ENCODE measurements around the gene HOXC13. TPM values are rescaled to one million over a fixed set of nuclear protein-coding genes. Genes with fewer than 3 reads are reported as not detected.

Gene HOXC13
- total RNA-seq, 2 donors from 2014 or later: not detected

DNA sequence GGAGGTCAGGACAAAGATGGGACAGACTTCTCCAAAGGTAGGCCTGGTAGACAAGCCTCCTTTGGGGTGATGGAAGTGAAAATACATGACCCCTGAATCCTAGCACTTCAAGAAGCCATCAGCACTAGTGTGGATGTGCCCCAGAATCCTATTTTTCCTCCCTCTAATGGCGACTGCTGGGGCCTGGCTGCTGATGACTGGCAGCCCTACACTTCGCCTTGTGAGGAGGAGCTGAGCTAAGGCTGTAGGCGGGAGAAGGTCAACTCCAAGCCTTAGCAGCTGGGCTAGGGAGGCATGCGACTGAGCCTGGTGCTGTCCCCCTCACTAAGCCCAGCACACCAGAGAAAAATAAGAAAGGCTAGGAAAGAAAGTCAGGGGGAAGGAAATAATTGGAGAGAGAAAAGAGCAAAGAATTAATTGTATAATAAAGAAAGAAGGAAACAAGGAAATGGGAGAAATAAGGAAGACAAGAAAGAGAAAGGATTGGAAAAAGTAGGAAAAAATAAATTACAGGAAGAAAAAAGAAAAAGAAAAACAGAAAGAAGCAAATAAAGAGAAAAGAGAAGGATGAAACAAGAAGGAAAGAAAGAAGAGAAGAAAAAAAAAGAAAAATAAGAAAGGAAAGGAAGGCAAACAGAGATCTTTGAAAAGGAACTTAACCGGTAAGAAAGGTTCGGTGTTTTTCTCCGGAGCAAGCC, 41.6 kb downstream of the HOXC13 start:
- DNase-seq: no peak
- H3K4me3 Mint-ChIP-seq: no peak overlapping the region
- H3K4me1 Mint-ChIP-seq (ENCODE audit: low read depth): peaks cover 32% of the 10 kb centered on the region
- peak overlapping the region; percentile 54 for H3K27ac Mint-ChIP-seq
- H3K27me3 Mint-ChIP-seq (ENCODE audit: low read depth): peaks cover 97% of the 10 kb centered on the region
- H3K36me3 Mint-ChIP-seq (ENCODE audit: insufficient read depth in 2 of 2): no peaks in the 10 kb centered on the region
- H3K9me3 Mint-ChIP-seq: no peaks in the 10 kb centered on the region
- ATAC-seq (replicated peaks in 1 of 2): no peak

DNA sequence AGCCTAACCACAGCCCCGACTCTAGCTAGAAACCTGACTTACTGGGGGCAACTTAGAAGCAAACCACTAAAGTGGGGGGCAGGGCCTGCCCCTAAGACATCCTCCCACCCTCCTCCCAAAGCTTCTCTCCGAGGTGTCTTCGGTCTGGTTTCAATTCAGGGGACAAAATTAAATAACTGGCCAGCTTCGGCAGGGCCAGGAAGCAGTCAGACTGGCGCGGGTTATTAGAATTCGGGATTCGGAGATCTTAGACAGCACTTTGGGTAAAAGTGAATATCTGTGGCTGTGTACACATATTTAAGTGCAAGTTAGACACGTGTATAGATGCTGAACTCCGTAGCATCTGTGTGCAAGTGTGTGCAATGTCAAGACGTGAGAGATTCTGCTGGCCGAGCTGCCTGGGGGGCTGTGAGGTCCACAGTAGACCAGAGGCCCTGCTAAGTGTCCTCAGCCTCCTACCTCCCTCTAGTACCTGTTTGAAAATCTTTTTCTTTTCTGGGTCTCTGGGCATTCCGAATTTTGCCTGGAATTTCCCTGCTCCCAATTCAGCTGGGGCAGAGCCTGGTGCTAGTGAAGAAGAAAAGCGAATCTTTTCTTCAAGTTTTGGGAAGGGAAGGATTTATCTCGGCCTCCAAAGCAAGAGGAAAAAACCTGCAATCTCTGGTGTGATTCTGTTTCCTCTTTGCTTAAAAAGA, 42.3 kb downstream of the HOXC13 start:
- Mint-ChIP-seq H3K27me3 (ENCODE audit: low read depth) (peaks cover 97% of the 10 kb centered on the region), H3K36me3 (ENCODE audit: insufficient read depth in 2 of 2) (peaks cover 0 to 1% of the 10 kb centered on the region in 2 donors), H3K27ac (no peak overlapping the region), H3K9me3 (no peaks in the 10 kb centered on the region), H3K4me1 (ENCODE audit: low read depth) (peaks cover 31% of the 10 kb centered on the region), H3K4me3 (no peak overlapping the region)
- ATAC-seq (replicated peaks in 1 of 2) (no peak), DNase-seq (no peak)

DNA sequence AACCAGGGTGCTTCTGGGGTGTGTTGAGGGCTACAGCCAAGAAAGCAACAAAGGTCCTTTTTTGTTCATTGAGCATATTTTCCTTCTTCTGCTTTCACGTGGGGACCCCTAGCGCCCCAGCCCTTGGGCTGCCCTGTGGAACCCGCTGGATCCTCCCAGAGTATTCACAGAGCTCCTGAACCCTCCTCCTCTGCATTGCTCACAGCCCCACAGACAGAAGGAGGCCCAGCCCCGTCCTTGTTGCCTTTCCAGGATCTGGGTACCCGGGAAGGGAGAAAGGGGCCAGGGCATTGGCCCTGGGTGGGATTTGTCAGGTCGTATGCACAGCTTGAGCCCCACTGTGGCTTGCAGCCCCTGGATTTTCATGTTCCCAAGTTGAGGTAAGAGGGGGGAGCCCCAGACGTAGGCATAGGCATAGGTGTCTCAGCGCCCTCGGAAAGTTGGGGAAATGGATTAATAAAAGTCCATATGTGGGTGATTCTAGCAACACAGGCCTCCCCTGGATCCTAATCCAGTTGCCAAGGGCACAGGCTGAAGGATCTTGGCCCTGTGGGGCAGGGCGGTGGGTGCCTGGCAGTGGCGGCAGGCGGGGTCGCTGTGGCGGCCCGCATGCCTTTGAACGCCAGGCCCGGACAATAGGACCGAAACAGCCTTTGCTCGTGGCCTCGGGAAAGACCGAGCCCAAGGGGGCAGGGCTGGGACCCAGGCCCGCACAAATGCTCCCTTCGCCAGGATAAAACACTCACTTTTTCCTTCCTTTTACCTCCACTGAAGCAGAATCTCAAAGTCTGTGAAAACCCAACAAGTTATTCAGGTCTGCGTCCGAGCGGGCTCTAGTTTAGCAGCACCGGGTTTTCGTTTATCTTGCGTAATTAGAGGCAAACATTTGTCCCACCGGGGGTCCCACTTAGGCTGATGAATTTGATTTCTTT, 43.3 kb downstream of the HOXC13 start:
- peaks cover 0 to 1% of the 10 kb centered on the region in 2 donors for H3K36me3 Mint-ChIP-seq (ENCODE audit: insufficient read depth in 2 of 2)
- peaks cover 37% of the 10 kb centered on the region for H3K4me1 Mint-ChIP-seq (ENCODE audit: low read depth)
- H3K27me3 Mint-ChIP-seq (ENCODE audit: low read depth): peaks cover 97% of the 10 kb centered on the region
- ATAC-seq (replicated peaks in 1 of 2): no peak
- H3K4me3 Mint-ChIP-seq: no peak overlapping the region
- no peaks in the 10 kb centered on the region for H3K9me3 Mint-ChIP-seq
- no peak for DNase-seq
- peak overlapping the region; percentile 27 for H3K27ac Mint-ChIP-seq

DNA sequence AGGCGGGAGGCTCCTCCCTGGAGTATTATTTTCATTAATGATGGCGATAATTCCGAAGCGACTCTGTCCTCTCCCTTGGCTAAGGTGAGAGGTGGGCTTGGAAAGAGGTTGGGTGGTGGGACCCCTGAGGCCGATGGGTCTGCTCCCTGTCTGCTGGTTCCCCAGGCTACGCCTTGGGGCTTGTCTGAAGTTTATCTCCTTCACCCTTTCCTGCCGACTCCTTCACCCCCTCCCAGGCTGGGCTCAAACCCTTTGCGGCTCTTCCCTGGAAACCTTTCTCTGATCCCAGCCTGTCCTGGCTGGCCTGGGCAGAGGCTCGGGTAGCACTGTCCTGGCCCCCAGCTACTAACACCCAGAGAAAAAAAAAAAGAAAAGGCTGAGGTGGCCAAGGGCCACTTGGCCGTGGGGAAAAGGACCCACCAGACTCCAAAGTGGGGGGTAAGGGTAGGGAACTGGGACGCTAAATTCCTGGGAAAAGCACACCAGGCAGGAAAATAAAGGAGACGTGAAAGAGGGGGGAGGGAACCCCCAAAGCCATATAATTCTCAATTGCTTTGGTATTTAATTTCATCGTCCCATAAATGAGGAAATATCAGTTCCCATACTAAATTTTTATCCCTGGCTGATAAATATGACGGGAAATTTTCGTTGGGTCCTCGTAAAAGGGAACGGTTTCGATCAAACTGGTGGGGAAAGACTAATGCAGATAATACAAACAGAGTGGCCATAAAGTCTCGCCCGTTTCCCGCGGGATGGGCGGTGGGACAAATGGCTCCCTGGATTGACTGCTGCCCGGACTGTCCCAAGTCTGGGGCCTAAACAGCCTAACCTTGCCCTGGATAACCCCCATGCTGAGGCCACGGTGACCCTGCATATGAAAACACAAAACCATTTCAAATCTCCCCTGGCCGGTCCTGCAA, 44.3 kb downstream of the HOXC13 start:
- Mint-ChIP-seq H3K9me3 (no peaks in the 10 kb centered on the region), H3K4me3 (no peak overlapping the region), H3K27me3 (ENCODE audit: low read depth) (peaks cover 97% of the 10 kb centered on the region), H3K36me3 (ENCODE audit: insufficient read depth in 2 of 2) (peaks cover 0 to 1% of the 10 kb centered on the region in 2 donors), H3K27ac (no peak overlapping the region), H3K4me1 (ENCODE audit: low read depth) (peaks cover 37% of the 10 kb centered on the region)
- DNase-seq (no peak), ATAC-seq (replicated peaks in 1 of 2) (no peak)

DNA sequence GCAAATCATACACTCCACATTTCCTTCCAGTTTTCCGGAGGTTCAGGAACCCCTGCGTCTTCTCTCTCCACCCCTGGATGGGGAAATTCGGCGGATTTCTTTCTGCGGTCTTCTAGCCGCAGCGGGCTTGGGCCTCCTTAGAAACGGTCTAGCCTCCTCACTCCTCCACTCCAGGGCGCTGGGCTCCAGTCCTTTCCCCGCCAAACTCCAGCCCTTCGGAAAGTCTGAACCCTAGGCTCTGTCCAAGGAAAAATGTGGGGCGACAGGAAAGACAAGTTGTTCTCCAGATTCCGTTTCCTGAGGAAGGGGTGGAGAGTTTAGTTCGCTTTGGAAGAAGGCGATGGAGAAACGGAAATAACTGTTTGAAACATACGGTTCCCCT, 44.9 kb downstream of the HOXC13 start:
- Mint-ChIP-seq H3K27me3 (ENCODE audit: low read depth) (peaks cover 97% of the 10 kb centered on the region), H3K27ac (peak overlapping the region; percentile 29), H3K4me3 (no peak overlapping the region), H3K9me3 (no peaks in the 10 kb centered on the region), H3K36me3 (ENCODE audit: insufficient read depth in 2 of 2) (peaks cover 0 to 1% of the 10 kb centered on the region in 2 donors), H3K4me1 (ENCODE audit: low read depth) (peaks cover 41% of the 10 kb centered on the region)
- DNase-seq (no peak), ATAC-seq (replicated peaks in 1 of 2) (no peak)

DNA sequence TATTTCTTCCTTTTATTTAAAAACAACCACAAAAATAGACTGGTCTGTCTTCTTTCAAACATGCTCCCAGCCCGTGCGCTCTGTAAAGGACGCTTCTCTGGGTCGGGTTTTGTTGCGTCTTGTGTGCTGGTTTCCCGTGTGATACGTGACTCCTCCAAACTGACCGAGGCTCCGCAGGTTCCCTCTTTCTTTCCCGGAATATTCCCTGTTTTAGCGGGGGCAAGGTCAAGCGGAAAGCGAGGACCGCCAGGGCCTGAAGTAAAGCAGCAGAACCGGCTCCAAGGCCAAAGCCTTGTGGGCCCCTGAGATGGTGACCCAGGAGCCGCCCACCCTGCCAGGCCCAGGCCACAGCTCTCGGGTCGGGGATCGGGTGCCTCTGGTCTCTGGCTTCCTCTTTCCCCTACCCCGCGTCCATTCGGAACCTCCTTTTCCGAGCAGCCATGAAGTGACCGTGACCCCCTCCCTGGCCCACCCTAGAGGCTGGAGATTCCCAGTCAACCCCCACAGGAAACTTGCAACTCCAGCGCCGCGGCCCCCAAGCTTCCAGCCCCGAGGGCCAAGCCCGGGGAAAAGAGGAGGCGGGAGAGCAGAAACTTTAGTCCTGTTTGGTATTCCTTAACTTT, 45.4 kb downstream of the HOXC13 start:
- H3K36me3 Mint-ChIP-seq (ENCODE audit: insufficient read depth in 2 of 2): peaks cover 0 to 1% of the 10 kb centered on the region in 2 donors
- DNase-seq: no peak
- H3K4me1 Mint-ChIP-seq (ENCODE audit: low read depth): peaks cover 46% of the 10 kb centered on the region
- peaks cover 97% of the 10 kb centered on the region for H3K27me3 Mint-ChIP-seq (ENCODE audit: low read depth)
- no peak overlapping the region for H3K4me3 Mint-ChIP-seq
- peak overlapping the region; percentile 29 for H3K27ac Mint-ChIP-seq
- no peak for ATAC-seq (replicated peaks in 1 of 2)
- no peaks in the 10 kb centered on the region for H3K9me3 Mint-ChIP-seq

DNA sequence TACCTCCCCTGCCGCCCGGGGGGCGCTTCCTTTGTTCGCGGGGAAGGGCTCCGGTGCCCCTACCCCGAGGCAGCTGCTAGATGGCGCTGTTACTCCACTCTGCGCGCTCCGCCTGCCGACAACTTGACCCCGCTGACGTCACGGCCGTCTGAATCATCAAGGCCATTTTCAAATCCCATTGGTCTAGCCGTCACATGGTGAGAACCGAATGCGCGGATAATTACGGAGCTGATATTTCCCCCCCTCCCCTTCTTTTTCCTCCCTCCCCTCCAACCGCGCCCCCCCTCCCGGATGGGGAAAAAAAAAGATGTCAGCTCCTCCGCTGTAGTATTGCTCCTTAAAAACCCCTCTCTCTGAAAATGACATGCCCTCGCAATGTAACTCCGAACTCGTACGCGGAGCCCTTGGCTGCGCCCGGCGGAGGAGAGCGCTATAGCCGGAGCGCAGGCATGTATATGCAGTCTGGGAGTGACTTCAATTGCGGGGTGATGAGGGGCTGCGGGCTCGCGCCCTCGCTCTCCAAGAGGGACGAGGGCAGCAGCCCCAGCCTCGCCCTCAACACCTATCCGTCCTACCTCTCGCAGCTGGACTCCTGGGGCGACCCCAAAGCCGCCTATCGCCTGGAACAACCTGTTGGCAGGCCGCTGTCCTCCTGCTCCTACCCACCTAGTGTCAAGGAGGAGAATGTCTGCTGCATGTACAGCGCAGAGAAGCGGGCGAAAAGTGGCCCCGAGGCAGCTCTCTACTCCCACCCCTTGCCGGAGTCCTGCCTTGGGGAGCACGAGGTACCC, 46.5 kb downstream of the HOXC13 start, which contains the start of gene HOXC10:
HOXC10 (plus strand) TSS at position 246 of the 791 bp plus-strand sequence; CDS start at position 360, 114 bp downstream.
- peak within 1 kb of the TSS; percentile 31 for H3K27ac Mint-ChIP-seq
- peaks cover 0 to 1% of the 10 kb centered on the region in 2 donors for H3K36me3 Mint-ChIP-seq (ENCODE audit: insufficient read depth in 2 of 2)

DNA sequence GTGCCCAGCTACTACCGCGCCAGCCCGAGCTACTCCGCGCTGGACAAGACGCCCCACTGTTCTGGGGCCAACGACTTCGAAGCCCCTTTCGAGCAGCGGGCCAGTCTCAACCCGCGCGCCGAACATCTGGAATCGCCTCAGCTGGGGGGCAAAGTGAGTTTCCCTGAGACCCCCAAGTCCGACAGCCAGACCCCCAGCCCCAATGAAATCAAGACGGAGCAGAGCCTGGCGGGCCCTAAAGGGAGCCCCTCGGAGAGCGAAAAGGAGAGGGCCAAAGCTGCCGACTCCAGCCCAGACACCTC, 47.0 kb downstream of the HOXC13 start:
- DNase-seq (no peak), ATAC-seq (replicated peaks in 1 of 2) (no peak)
- H3K4me1 Mint-ChIP-seq (ENCODE audit: low read depth): peaks cover 56% of the 10 kb centered on the region
- H3K27ac Mint-ChIP-seq: no peak overlapping the region
- H3K4me3 Mint-ChIP-seq: peak overlapping the region; percentile 54 to 79
- peaks cover 0 to 1% of the 10 kb centered on the region in 2 donors for H3K36me3 Mint-ChIP-seq (ENCODE audit: insufficient read depth in 2 of 2)
- H3K27me3 Mint-ChIP-seq (ENCODE audit: low read depth): peaks cover 97% of the 10 kb centered on the region
- H3K9me3 Mint-ChIP-seq: no peaks in the 10 kb centered on the region

More for the DNA sequence above, 46.5 kb downstream of the HOXC13 start, which contains the start of gene HOXC10:
- H3K9me3 Mint-ChIP-seq: no peaks in the 10 kb centered on the region
- peaks cover 56% of the 10 kb centered on the region for H3K4me1 Mint-ChIP-seq (ENCODE audit: low read depth)
- peak; percentile 93 for DNase-seq
- peaks cover 97% of the 10 kb centered on the region for H3K27me3 Mint-ChIP-seq (ENCODE audit: low read depth)
- H3K4me3 Mint-ChIP-seq: peak within 1 kb of the TSS; percentile 54 to 79
- ATAC-seq (replicated peaks in 1 of 2): peak; percentile 78 to 81

DNA sequence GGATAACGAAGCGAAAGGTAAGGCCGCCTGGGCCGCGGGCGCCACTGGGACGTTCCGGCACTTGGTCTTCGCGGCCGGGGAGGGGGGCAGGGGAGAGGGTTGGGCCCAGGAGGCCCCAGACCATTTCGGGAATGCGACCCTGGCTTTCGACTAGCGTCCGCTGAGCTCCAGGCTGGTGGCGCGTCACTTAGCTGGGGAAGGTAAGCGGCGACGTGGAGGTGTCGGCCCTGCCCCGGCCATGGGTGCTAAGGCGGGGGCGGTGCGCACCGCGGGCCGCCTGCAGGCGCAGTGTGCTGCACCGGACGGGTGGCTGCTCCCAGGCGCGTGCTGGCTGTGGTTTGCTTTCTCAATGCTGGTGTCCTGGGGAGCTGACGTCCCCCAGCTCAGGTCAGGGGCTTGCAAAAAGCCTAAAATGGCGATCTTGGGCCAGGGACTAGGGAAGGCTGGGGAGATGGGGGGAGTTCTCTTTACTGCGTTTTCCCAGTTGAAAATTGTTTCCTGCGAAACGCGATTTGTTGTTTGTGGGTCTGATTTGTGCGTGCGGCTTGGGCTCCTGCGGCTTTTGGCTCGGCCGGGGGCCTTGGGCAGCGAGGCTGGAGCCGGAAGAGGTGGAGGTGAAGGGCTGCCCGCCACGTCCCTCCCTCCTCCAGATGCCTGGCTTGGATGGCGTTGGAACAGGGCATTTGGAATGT, 47.5 kb downstream of the HOXC13 start:
- peaks cover 0 to 1% of the 10 kb centered on the region in 2 donors for H3K36me3 Mint-ChIP-seq (ENCODE audit: insufficient read depth in 2 of 2)
- peak; percentile 44 to 45 for ATAC-seq (replicated peaks in 1 of 2)
- H3K27me3 Mint-ChIP-seq (ENCODE audit: low read depth): peaks cover 97% of the 10 kb centered on the region
- peak; percentile 36 to 40 for DNase-seq
- peak overlapping the region; percentile 60 to 79 for H3K4me3 Mint-ChIP-seq
- H3K27ac Mint-ChIP-seq: no peak overlapping the region
- no peaks in the 10 kb centered on the region for H3K9me3 Mint-ChIP-seq
- H3K4me1 Mint-ChIP-seq (ENCODE audit: low read depth): peaks cover 56% of the 10 kb centered on the region

DNA sequence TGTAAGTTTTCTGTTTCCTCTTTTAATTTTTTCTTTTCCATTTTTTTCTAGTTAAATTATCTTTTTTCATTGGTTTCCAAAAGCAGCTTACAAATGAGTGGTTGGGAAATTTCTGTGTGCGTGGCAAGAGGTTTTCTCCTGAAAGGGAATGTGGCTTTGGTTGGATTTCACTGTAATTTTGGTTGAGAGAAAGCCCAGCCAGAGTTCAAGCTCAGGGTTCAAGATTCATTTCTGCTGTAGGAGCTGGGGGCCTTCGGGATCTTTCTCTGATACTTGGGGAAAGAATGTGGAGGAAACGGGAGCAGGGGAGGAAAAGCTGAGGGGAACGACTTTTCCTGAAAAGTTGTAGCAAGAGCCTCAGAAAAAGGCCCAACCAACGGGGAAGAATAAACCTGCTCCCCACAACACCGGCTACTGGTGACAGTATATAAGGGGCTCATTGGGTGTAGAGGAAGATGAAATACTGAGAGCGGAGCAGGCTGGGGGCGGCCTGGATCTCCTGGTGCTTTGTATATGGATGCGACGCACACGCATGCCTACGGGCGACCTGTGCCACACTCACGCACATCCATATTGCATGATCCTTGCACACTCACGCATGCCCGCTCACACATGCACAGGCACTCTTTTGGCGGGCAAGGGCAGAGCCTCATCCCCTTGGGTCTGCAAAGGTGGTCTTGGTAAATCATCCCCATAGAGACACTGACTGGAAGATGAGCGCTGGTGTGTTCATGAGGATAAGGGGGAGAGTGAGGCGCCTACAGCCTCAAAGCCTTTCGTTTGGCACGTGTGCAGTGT, 48.3 kb downstream of the HOXC13 start:
- H3K27me3 Mint-ChIP-seq (ENCODE audit: low read depth): peaks cover 97% of the 10 kb centered on the region
- ATAC-seq (replicated peaks in 1 of 2) (no peak), DNase-seq (no peak)
- peak overlapping the region in 1 of 2 donors; percentile 79 for H3K4me3 Mint-ChIP-seq
- peaks cover 58% of the 10 kb centered on the region for H3K4me1 Mint-ChIP-seq (ENCODE audit: low read depth)
- no peak overlapping the region for H3K27ac Mint-ChIP-seq
- H3K36me3 Mint-ChIP-seq (ENCODE audit: insufficient read depth in 2 of 2): peaks cover 0 to 1% of the 10 kb centered on the region in 2 donors
- H3K9me3 Mint-ChIP-seq: no peaks in the 10 kb centered on the region

All from activated T-cell treated with anti-CD3 and anti-CD28 coated beads, Interleukin-2, amount 50 U/mL, for 72 hours (primary cell).